SW480 (cell line): ENCODE measurements around the gene BDKRB2.
A peak's percentile ranks its signal among the peaks of the same experiment; 100 is the strongest.

Experiments used
- DNase-seq: peaks from one replicate; pipeline ENCODE4 v3.0.0-alpha.2; 2016; ENCODE audit warnings: low spot score

Gene BDKRB2

DNA sequence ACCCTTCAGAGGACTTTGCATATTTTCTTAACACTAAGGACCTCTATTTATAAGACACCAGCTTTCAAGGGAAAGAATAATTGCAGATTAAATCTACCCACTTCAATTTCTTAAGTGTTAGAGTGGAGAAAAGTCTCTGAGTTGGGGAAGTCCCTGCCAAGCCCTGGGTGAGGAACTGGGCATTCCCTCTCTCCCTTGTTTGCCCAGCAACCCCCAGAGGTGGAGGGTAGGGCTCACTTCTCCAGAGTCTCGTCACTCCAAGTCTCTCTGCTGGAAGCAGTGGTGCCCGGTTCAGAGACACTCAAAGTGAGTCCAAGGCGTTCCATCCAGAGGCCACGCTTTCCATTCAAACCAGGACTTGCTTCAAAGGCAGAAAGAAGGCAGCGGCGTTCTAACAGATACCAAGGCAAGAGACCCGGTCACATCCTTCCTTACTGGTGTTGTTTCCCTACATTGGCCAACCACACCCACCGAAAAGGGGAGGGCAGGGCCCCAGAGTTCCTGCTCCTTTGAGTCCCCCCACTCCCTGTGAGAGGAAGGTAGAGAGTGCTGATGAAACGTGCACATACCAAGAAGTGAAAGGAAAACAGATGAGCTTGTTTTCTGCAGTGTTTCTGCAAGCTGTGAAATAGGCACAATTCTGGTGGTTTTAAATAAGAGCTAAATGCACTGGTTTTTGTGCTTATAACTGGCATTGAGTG is 6.1 kb upstream of the BDKRB2 start:
- DNase-seq, result no peak

DNA sequence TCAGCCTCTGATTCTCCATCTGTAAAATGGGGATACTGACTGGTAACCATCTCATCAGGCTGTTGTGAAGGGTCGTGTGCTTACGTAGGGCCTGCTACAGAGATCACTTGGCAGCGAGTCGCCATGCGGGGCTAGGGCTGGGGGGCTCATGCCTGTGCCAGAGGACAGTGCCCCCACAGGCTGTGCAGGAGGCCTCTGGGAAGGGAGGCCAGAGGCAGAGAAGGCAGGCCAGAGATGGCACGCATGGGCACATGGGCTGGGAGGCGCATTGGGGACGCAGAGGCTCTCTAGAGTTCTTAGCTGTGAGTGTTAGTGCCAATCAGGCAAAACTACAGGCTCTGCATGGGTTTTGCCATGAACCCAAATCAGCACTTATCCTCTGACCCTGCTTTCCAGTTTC is 3.5 kb upstream of the BDKRB2 start:
- DNase-seq, result no peak

DNA sequence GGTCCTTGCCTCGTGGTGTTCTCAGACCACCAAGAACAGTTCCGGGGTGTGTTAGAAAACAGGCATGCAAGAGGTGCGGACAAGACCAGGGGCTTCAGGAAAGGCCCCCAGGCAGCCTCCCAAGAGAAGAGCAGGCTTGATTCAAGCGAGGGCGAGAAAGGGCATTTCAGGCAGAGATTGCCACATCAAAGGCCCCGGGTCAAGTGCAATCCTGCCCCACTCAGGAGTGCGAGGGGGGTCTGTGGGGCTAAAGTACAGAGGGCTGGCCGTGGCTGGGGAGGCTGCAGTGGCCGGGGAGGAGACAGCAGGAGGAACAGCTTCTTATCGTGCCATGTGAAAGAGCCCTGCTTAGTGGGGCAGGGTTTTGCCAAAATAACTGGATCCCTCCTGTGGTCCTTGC is 2.7 kb upstream of the BDKRB2 start:
- no peak for DNase-seq

DNA sequence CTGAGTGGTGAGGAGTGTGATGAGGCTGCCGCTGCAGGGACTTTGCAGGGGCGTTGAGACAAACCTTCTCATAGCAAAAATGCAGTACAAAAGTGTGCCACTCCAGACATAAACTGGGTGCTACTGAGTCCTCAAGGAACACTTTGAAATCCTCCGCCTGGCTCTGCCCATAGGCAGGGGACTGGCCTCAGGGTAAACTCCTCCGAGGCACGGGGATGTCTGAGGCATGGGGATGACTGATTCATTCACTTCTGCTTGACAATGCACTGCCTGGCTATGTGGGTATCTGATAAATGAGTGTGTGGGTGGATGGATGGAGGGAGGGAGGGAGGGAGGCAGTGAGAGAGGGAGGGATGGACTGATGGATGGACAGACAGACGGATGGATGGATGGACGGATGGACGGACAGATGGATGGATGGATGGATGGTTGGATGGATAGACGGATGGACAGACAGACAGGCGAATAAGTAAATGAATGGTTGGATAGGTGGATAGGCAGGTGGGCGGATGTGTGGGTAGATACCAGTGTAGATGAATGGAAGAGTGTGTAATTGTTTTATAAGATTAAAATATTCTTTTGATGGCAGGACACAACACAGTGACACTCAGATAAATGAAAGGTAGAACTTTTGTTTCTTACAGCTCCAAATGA is 2.1 kb upstream of the BDKRB2 start:
- DNase-seq, result no peak

DNA sequence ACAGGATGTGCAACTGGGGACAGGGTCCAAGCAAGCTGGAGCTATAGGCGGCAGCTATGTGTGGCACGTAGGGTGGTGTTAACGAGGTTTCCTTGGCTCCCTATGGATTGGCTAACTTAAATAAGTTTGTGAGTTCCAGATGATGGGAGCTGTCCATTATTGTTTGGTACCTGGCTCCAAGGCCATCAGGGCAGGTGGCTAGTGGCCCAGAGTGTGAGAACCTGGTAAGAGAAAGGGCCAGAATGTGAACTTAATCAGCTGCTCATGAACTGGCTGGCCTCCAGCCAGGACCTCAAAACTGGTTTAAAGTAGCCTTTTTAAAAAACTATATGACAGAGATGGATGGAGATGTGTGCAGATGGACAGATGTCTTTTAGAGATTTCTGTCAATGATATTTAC is 1.5 kb upstream of the BDKRB2 start:
- no peak for DNase-seq

DNA sequence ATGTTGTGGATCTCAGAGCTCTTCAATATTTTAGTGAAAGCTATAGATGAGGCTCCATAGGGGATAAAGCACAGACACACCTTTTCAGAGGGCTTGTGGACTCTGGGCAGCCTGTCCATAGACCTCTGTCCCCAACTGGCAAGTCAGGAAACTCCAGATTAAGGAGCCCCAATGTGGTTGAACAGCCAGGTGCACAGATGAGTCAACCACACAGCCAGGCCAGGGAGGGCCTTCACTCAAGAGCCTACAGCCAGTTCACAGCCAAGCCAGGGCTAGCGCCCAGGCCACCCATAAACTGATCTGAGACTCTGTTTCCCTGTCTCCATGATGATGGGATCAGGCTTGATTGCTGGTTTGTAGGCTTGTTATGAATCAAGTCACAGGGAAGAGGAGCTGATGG is 1.0 kb upstream of the BDKRB2 start:
- peak; percentile 57 for DNase-seq

DNA sequence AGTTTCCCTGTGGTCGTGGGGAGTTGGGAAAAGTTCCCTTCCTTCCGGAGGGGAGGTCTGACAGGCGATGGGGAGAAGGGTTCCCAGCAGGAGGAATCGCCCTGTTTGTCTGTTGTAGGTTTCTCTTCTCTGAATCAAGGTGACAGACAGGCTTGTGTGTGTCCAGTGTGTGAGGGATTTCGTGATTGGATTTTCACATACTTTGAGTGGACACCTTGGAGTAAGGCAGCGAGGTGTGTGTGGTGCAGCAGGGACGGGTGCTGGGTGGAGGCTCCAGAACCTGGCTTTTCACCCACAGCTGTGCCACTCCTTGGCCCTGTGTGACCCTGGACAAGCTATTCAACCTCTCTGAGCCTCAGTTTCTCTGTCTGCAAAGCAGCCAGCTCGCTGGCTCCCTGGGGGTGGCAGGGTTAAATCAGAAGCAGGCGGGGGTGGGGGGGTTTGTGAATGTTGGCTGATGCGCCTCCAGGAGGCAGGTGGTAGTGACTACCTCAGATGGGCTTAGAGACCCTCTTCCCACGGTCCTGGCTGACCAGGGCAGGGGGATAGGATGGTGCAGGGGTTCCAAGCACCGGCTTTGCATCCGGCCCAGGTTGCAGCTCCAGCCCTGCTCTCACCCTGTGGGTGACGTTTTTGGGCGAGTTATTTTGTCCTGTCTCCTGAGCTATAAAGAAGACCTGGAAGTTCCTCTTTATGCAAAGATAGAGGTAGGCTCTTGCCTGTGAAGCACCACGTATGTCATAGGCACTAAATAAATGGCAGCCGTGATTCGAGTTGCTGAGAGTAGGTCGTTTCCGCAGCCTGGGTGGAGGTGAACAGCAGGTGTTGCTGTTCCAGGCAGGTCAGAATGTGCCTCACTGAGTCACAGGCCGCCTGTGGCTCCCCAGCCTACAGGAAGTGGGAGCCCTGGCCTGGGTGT is 679 bp downstream of the BDKRB2 start:
- peak; percentile 52 for DNase-seq

DNA sequence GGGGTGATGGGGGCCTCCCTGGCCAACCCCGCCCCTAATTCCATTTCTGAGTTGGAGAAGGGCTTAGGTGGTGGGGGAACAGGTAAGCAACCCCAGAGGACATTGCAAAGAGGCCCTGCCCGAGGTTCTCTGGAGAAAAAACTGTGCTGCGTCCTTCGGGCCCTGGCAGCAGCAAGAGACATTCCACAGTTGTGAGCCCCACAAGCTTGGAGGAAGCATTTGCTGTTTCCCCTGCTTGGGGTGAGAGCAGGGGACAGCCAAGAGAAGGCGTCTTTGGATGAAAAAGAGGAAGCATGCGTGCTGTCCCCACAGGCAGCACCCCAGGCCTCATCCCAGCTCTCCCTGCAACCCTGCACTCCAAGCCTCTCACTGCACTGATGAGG is 1.3 kb downstream of the BDKRB2 start:
- DNase-seq, result no peak

DNA sequence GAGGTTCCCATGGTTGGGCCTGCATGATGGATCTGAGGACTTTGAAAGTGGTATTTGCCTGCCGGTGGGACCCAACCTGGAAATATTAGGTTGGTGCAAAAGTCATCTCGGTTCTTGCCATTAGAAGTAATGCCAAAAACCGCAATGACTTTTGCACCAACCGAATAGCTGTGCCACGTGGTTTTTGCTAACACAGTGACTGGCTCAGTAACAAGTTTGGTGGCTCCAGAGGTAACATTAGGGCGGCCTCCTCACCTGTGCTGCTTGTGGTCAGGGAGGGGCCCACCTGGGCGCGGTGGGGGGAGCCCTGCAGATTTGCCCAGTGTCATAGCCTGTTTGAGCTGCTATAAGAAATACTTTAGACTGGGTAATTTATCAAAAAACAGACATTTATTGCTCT is 1.8 kb downstream of the BDKRB2 start:
- DNase-seq, result peak; percentile 57

DNA sequence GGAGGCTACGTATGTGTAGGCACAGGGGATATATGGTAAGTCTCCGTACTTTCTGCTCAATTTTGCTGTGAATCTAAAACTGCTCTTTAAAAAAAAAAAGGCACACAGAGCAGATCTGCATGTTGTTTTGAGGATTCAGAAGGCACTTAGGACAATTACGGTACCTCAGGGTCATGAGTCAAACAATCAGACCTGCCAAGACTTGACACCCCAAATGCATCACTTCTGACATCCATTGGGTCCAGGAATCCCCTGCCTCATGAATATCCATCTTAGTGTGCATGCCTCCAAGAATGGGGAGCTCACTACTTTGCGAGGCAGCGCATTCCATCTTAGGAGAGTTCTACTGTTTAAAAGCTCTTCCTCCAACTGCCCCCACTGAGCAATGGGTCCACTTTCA is 3.0 kb downstream of the BDKRB2 start:
- no peak for DNase-seq

DNA sequence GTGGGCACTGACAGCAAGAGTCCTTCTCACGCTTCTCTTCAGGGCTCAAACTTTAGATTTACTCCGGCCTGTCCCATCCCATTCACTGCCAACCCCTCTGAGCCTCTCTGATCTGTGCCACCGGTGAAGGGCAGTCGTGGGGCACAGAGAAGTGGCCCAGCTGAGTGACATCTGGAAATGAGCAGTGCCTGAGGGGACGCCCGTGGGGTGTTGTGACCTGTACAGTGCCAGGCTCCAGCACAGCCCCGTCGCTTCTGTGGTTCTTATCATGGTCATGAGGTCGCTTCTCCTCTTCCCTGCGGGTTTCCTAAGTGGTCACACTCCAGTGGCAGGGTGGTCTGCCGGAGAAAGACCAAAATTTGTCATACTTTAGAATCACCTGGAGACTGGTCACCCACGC is 4.1 kb downstream of the BDKRB2 start:
- DNase-seq, result no peak

DNA sequence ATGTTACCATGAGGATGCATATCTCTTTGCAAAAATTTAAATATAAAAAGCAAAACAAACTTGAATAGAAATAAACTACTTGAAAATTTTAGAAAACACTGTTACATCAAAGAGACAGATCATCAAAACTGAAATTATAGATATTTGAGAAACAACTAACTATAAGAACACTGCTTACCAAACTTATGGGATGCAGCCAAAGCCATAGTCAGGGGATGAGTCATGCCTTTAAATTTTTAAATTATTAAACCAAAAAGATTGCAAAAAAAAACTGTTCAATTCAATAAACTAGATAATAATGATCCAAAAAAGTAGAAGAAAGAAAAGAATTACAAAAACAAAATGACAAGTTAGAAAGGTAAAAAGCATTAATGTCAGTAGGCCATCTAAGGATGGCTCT is 7.5 kb downstream of the BDKRB2 start:
- no peak for DNase-seq

DNA sequence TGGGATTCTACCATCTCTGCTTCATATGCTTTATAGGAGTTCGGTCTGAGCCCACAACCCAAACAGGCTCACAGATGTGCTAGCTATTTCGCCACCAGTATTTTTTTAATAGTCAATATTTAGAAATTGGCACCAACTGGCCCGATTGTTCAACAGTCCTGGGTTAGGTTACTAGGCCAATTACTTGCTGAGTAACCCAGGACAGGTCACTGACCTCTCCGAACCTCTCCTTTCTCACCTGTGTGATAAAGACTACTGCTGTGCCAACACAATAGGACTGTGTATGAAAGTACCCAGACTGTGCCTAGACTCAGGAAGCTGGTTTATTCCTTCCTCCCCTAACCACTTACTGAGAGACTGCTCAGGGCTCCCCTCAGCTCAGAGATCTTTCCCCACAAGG is 8.3 kb downstream of the BDKRB2 start:
- no peak for DNase-seq

DNA sequence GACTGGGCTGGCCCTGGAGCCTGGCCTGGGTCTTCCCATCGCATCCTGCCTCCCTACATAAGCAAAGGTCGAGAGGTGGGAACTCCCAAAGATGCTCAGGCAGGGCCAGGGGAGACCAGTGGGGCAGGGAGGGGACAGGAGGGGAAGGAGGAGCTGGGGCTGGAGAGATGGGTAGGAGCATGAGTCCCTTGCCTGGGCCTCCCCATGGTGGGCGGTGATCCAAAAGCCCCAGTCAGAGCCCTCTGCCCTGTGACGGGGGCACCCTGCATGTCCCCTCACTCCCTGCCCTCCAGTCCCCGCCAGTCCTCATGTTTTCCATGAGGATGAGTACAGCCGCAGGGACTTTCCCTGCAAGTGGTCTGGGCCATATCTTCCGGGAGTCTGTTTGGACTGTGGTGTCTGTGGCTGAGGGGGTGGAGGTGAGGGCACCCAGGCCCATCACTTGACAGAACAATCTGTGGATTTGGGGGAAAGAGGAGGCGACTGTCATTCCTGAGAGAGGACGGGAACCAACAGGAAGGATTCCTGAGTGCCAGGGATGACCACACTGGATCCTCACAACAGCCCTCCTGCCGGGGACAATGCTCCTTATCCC is 9.3 kb downstream of the BDKRB2 start:
- DNase-seq, result no peak

DNA sequence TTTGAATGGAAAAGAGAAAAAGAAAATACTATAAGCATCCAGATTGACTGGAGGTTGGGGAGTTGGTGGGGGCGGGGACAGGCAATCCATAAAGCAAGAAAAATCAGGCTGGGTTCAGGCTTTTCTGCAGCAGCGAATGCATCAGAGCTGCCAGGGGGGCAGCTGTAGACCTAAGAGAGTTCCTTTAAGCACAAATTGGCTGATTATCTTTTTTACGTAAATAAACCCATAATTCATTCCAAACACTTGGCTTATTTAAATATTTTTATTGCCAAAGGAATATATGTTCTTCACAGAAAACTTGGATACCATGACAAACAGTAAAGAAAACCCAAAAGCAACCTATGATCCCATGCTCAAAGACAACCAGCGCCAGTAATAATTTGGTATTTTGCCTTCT is 10.2 kb downstream of the BDKRB2 start:
- no peak for DNase-seq

DNA sequence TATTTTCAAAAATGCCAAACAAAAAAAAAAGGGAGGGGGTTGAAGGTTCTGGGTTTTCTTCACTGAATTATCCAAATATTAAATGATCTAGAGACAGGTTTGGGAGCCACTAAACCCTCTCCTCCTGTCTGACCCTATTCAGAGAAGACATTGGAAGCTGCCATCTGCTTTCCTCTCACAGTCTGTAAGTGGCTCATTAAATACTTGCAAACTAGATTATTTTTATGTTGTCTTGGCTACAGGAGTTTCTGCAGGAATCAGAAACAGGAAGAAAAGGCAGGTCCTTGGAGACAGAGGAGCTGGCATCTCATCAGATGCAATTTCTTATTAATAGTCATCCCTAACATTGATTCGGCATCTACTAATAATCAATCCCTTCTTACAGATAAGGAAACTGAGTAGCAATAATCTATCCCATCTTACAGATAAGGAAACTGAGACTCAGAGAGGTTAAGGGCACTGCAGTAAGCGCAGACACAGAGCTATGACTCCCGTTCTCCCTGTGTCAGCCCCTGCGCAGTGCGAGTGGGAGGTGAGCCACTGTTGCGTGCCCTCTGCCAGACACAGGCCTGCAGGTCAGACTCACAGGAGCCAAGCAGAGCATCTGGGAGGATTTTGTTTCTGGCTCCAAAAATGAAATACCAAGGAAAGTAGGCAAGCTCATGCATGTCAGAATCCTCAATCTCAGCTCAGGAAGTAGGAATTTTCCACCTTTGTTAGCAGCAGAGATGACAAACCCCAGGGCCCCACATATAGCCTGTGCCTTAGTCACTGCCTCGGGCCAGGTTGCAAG is 11.0 kb downstream of the BDKRB2 start:
- no peak for DNase-seq

DNA sequence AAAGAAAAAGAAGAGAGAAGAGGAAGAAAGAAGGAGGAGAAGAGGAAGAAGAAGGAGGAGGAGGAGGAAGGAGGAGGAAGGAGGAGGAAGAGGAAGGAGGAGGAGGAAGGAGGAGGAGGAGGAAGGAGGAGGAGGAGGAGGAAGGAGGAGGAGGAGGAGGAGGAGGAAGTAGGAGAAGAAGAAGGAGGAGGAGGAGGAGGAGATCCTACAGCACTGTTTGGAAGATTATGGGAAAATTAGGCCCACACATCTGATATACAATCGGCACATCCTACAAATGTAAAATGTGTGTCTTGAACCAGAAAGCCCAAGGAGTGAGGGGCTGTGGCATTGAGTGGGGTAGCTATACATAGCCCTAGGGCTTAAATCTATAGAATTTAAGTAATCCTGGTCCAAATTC is 12.0 kb downstream of the BDKRB2 start:
- no peak for DNase-seq

DNA sequence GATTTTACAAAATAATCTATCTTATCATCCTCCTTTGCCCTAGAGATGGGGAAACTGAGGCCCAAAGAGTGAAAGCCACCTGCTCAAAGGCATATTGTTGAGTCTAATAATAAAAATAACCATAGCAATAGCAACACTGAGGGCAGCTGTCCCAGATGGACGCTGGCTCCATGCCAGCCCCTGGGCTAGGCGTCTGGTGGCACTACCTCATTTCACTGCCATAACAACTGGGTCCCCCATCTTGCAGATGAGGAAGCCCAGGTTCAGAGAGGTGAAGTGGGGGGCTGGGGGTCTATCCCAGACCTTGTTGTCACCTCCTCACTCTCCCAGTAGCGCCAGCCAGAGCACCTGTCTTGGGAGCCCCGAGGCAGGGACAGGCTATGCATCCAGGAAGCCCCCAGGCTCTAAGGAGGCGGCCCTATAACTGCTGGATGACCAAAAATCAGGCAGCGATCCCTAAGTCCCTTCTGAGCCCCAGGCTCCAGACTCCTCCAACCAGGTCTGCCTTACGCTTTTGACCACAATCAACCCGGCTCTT is 12.8 kb downstream of the BDKRB2 start:
- no peak for DNase-seq

DNA sequence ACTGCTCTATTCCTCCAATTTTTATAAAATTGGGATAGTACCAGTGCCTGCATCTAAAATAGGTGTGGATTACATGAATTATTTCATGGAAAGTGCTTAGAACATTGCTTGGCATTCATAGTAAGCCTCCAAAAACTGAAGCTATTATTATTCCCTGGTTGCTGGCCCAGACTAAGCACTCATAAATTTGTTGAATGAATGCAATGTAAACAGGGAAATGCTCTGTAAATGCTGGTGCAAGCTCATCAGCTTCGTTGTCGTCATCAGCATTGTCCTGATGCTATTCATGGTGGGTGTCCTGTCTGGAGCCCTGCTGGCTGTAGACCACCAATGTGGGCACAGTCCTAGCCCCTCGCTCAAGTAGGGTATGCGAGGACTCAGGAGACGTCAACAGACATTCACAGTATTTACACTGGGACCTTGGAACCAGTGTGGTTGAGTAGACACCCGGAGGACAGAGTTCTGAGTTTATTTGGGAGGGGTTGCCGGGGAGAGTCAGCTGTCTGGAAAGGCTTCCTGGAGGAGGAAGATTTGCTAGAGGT is 16.5 kb downstream of the BDKRB2 start:
- no peak for DNase-seq

DNA sequence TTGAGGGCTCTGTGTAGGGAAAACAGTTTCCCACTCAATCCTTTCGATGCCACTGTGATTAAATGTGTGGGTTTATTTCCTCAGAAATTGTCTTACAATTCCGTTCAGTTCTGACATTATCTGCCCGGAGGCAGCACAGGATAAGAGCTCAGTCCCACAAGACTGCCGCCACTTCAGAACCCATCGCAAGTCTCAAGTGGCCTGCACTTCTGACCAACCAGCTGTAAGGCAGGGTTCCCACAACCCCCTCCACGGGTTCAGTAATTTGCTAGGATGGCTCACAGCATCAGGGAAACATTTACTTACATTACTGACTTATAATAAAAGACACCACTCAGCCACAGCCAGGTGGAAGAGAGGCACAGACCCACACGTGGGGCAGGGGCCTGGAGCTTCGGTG is 17.2 kb downstream of the BDKRB2 start:
- no peak for DNase-seq

DNA sequence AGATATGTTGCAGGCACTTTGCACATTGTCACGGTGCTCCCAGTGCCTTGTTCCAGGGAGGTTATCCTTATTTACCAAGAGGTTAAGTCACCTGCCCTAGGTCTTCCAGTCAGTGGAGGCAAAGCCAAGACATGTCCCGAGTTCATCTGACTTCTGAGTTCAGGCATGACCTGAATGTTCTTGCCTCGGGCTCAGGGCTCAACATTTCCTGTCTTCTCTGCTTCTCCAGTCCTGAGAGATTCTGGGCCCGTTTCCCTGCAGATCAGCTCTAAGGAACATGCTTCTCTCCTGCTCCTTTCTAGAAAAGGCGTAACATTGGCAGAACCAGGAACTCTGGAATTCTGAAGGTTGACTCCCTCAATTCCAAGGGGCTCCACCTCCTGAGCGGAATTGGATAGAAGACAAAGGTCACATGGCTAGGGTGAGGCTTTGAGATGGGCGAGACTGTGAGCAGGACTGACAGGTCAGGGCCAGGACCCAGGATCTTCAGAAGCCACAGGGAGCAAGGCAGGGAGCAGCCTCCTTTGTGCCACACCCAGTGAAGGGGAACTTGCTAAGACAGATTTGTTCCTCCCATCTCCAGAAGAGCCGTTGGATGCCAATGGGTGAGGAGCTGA is 19.9 kb downstream of the BDKRB2 start:
- no peak for DNase-seq
